ENCODE results near the gene ENDOG.
A peak's percentile ranks its signal among the peaks of the same experiment; 100 is the strongest.

The ENDOG gene

GRCh38 chr9:128823362-128823902 is 5.1 kb downstream of the ENDOG start:
- DNase-seq (ENCODE audit: low read depth in 2 of 2): no peak
- no peak for TF ChIP-seq CTCF (IDR thresholded peaks at IDR 0.05; ENCODE audit: low read depth, low read length)
- no peak overlapping the region for H3K4me3 ChIP-seq (replicated peaks in 1 of 2; ENCODE audit: low read depth in 2 of 2, low read length in 2 of 2)

- TF ChIP-seq CTCF (IDR thresholded peaks at IDR 0.05; ENCODE audit: low read depth, low read length): no peak
- no peak for DNase-seq (ENCODE audit: low read depth in 2 of 2)
- H3K4me3 ChIP-seq (replicated peaks in 1 of 2; ENCODE audit: low read depth in 2 of 2, low read length in 2 of 2): no peak overlapping the region
These were observed 5.7 kb downstream of the ENDOG start for GRCh38 chr9:128823903-128824406.

GRCh38 chr9:128824911-128825310 is 6.6 kb downstream of the ENDOG start:
- no peak for TF ChIP-seq CTCF (IDR thresholded peaks at IDR 0.05; ENCODE audit: low read depth, low read length)
- H3K4me3 ChIP-seq (replicated peaks in 1 of 2; ENCODE audit: low read depth in 2 of 2, low read length in 2 of 2): no peak overlapping the region
- no peak for DNase-seq (ENCODE audit: low read depth in 2 of 2)

- TF ChIP-seq CTCF (IDR thresholded peaks at IDR 0.05; ENCODE audit: low read depth, low read length): peak; percentile 20
- H3K4me3 ChIP-seq (replicated peaks in 1 of 2; ENCODE audit: low read depth in 2 of 2, low read length in 2 of 2): no peak overlapping the region
- no peak for DNase-seq (ENCODE audit: low read depth in 2 of 2)
These were observed 7.8 kb downstream of the ENDOG start for GRCh38 chr9:128825923-128826700.

DNA sequence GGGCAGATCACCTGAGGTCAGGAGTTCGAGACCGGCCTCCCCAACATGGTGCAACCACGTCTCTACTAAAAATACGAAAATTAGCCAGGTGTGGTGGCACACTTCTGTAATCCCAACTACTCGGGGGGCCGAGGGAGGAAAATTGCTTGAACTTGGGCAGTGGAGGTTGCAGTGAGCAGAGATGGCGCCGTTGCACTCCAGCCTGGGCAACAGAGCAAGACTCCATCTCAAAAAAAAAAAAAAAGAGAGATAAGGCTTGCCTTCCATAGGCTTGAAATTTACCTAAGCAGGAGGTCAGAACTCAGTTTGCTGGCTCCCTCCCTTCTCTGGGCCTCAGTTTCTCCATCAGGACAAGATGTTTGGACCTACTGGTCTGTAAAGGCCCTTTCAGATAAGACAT is 10.0 kb downstream of the ENDOG start:
- peak overlapping the region in 1 of 2 donors; percentile 94 for H3K4me3 ChIP-seq (replicated peaks in 1 of 2; ENCODE audit: low read depth in 2 of 2, low read length in 2 of 2)
- DNase-seq (ENCODE audit: low read depth in 2 of 2): no peak
- no peak for TF ChIP-seq CTCF (IDR thresholded peaks at IDR 0.05; ENCODE audit: low read depth, low read length)

DNA sequence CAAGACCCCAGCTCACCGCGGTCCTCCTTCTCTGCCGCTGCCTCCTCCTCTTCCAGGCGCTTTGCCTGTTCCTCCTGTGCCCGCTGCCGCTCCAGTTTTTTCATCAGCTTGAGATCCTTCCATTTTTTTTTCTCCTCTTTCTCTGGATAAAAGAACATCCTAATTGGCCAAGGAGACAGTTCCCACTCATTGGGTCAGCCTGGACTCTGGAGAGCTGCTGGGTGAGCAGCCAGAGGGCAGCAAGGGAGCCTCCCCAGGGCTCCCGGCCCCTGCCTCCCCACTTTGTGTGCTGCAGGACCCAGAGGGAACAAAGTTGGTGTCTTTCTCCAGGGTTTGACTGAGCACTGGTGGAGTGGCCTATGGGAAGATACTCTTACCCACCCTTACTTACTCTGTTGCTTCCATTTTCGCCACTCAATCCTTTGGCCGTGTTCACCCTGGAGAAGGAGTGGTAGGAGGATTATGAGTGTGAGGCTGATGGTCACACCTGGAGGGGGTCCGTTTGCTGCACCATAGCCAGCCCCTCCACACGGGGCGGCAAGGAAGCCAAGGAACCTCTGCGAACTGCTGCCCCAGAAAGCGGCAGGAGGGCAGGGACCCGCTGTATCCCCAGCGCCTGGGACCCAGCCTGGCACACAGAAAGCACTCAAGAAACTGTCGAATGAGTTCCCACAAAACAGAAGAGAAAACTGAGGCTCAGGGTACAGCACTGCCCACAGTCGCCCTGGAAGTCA is 10.6 kb downstream of the ENDOG start:
- TF ChIP-seq CTCF (IDR thresholded peaks at IDR 0.05; ENCODE audit: low read depth, low read length): no peak
- DNase-seq (ENCODE audit: low read depth in 2 of 2): no peak

More for the DNA sequence above, 10.6 kb downstream of the ENDOG start:
- H3K4me3 ChIP-seq (replicated peaks in 1 of 2; ENCODE audit: low read depth in 2 of 2, low read length in 2 of 2): peak overlapping the region; percentile 86 to 94
